Gastroesophageal sphincter (tissue), 3 donors: ENCODE measurements around the gene KITLG.

Source experiments
- EP300 ChIP-seq: sonication (generic); formaldehyde crosslinking; IDR thresholded peaks from one replicate; pipeline ENCODE4 v1.6.1; 2017; ENCODE audit warnings: antibody characterized with exemption, mild to moderate bottlenecking
- POLR2A ChIP-seq, 2 donors: fragments of 450-650 bp; IDR thresholded peaks; one replicate each; pipeline ENCODE4 v1.6.1; 2017; ENCODE audit warnings: antibody characterized with exemption in 2 of 2, mild to moderate bottlenecking in 2 of 2, moderate library complexity in 1 of 2
- POLR2AphosphoS5 ChIP-seq: sonication (generic); formaldehyde crosslinking; IDR thresholded peaks from one replicate; pipeline ENCODE4 v1.6.1; 2017; ENCODE audit warnings: antibody characterized with exemption
- TF ChIP-seq, protein P1 (sequence below), 4 experiments: fragments of 200-600 bp in 2 of 4; fragments of 450-650 bp in 2 of 4; sonication (generic) in 1 of 4; IDR thresholded peaks; one replicate each; pipeline ENCODE4 v1.5.1; 2017 to 2019; ENCODE audit warnings: antibody characterized with exemption in 4 of 4, mild to moderate bottlenecking in 2 of 4, moderate library complexity in 2 of 4

DNA sequence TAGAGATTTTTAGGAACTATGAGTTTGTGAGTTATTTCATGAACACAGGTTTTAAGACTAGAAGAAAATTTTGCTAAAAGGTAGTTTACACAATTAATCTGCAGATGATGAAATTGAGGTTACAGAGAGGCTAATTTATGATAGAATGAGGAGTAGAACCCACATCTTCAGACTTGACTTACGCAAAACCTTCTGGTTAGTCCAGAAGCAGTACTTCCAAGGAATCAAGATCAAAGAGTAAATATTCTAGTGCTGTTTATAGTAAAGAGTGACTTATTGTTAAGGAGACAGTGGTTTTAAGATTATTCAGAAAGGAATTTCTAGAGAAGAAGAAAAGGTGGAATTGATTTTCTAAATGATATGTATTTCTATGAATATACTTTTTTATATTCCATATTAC, 10.6 kb upstream of the KITLG start:
- no peak for TF ChIP-seq POLR2A (IDR thresholded peaks at IDR 0.05)
- TF ChIP-seq, protein P1, sequence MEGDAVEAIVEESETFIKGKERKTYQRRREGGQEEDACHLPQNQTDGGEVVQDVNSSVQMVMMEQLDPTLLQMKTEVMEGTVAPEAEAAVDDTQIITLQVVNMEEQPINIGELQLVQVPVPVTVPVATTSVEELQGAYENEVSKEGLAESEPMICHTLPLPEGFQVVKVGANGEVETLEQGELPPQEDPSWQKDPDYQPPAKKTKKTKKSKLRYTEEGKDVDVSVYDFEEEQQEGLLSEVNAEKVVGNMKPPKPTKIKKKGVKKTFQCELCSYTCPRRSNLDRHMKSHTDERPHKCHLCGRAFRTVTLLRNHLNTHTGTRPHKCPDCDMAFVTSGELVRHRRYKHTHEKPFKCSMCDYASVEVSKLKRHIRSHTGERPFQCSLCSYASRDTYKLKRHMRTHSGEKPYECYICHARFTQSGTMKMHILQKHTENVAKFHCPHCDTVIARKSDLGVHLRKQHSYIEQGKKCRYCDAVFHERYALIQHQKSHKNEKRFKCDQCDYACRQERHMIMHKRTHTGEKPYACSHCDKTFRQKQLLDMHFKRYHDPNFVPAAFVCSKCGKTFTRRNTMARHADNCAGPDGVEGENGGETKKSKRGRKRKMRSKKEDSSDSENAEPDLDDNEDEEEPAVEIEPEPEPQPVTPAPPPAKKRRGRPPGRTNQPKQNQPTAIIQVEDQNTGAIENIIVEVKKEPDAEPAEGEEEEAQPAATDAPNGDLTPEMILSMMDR (IDR thresholded peaks at IDR 0.05): no peak
- no peak for TF ChIP-seq POLR2AphosphoS5
- no peak for TF ChIP-seq EP300
